Measurements from ENCODE around the gene KLF17. TPM values are rescaled to one million over a fixed set of nuclear protein-coding genes. Genes with fewer than 3 reads are reported as not detected.

Gene KLF17
- polyA plus RNA-seq, 1 donor (not counting 4 experiments of a cell fraction or from before 2014, with no cell fraction given) = not detected

- dilution Hi-C loops (cut with MboI; ENCODE audit: extremely low pct_ligation_motif_present, low sequenced_read_pairs) = no loop called here
- Histone ChIP-seq H3K79me2 (ENCODE audit: control insufficient read depth, insufficient read depth, low read length) (no peaks in the 10 kb centered on the region), H3K9ac (ENCODE audit: control insufficient read depth, extremely low read depth, insufficient read depth, low read length) (no peak overlapping the region), H3K9me3 (ENCODE audit: control insufficient read depth, low read depth, low read length) (no peaks in the 10 kb centered on the region), H3K4me1 (ENCODE audit: control insufficient read depth, extremely low read depth, insufficient read depth, low read length) (no peaks in the 10 kb centered on the region), H4K20me1 (ENCODE audit: control insufficient read depth, extremely low read depth, insufficient read depth, low read length) (no peaks in the 10 kb centered on the region), H2AFZ (ENCODE audit: control insufficient read depth, low read length) (no peak overlapping the region), H3K9me1 (ENCODE audit: control insufficient read depth, extremely low read depth, insufficient read depth, low read length) (no peaks in the 10 kb centered on the region), H3K4me2 (ENCODE audit: control insufficient read depth, extremely low read depth, insufficient read depth, low read depth, low read length) (no peak overlapping the region), H3K36me3 (ENCODE audit: control insufficient read depth in 2 of 2, extremely low read depth in 1 of 2, insufficient read depth in 2 of 2, low read length in 2 of 2) (no peaks in the 10 kb centered on the region), H3K27me3 (ENCODE audit: control insufficient read depth, extremely low read depth, insufficient read depth, low read length) (peaks cover 4% of the 10 kb centered on the region), H3K4me3 (ENCODE audit: control insufficient read depth in 2 of 3, extremely low read depth in 1 of 3, insufficient read depth in 2 of 3, low read depth in 1 of 3, low read length in 3 of 3) (no peak overlapping the region), H3K27ac (ENCODE audit: control insufficient read depth, insufficient read depth, low read length) (no peak overlapping the region)
- DNase-seq (ENCODE audit: low read depth, low spot score) (no peak), FAIRE-seq (no peak)
- TF ChIP-seq EZH2 (IDR thresholded peaks at IDR 0.05; ENCODE audit: low read length) (no peak), CTCF (optimal IDR thresholded peaks at IDR 0.05 in 1 of 3, IDR thresholded peaks at IDR 0.05 in 1 of 3, conservative IDR thresholded peaks at IDR 0.05 in 1 of 3; ENCODE audit: extremely low read depth in 1 of 3, insufficient read depth in 2 of 3, low read length in 3 of 3) (no peak)
Measured at GRCh38 chr1:44129616-44130500, 11.2 kb downstream of the KLF17 start.

- no peak for FAIRE-seq
- Histone ChIP-seq H3K9me3 (ENCODE audit: control insufficient read depth, low read depth, low read length) (no peaks in the 10 kb centered on the region), H3K4me3 (ENCODE audit: control insufficient read depth in 2 of 3, extremely low read depth in 1 of 3, insufficient read depth in 2 of 3, low read depth in 1 of 3, low read length in 3 of 3) (no peak overlapping the region), H3K9me1 (ENCODE audit: control insufficient read depth, extremely low read depth, insufficient read depth, low read length) (no peaks in the 10 kb centered on the region), H2AFZ (ENCODE audit: control insufficient read depth, low read length) (no peak overlapping the region), H4K20me1 (ENCODE audit: control insufficient read depth, extremely low read depth, insufficient read depth, low read length) (no peaks in the 10 kb centered on the region), H3K27me3 (ENCODE audit: control insufficient read depth, extremely low read depth, insufficient read depth, low read length) (peaks cover 4% of the 10 kb centered on the region), H3K36me3 (ENCODE audit: control insufficient read depth in 2 of 2, extremely low read depth in 1 of 2, insufficient read depth in 2 of 2, low read length in 2 of 2) (no peaks in the 10 kb centered on the region), H3K79me2 (ENCODE audit: control insufficient read depth, insufficient read depth, low read length) (no peaks in the 10 kb centered on the region), H3K27ac (ENCODE audit: control insufficient read depth, insufficient read depth, low read length) (no peak overlapping the region), H3K4me2 (ENCODE audit: control insufficient read depth, extremely low read depth, insufficient read depth, low read depth, low read length) (no peak overlapping the region), H3K9ac (ENCODE audit: control insufficient read depth, extremely low read depth, insufficient read depth, low read length) (no peak overlapping the region), H3K4me1 (ENCODE audit: control insufficient read depth, extremely low read depth, insufficient read depth, low read length) (no peaks in the 10 kb centered on the region)
- dilution Hi-C loops (cut with MboI; ENCODE audit: extremely low pct_ligation_motif_present, low sequenced_read_pairs) = no loop called here
- TF ChIP-seq EZH2 (IDR thresholded peaks at IDR 0.05; ENCODE audit: low read length) (no peak), CTCF (optimal IDR thresholded peaks at IDR 0.05 in 1 of 3, IDR thresholded peaks at IDR 0.05 in 1 of 3, conservative IDR thresholded peaks at IDR 0.05 in 1 of 3; ENCODE audit: extremely low read depth in 1 of 3, insufficient read depth in 2 of 3, low read length in 3 of 3) (no peak)
- no peak for DNase-seq (ENCODE audit: low read depth, low spot score)
Measured at GRCh38 chr1:44131411-44131810, 12.8 kb downstream of the KLF17 start.
